Esophagus squamous epithelium (tissue), 5 donors: ENCODE measurements around the gene ADD1. TPM values are rescaled to one million over a fixed set of nuclear protein-coding genes. Genes with fewer than 3 reads are reported as not detected.

ENCODE experiments used
- DNase-seq: peaks from one replicate; lab custom pipeline; 2025; lab: John Stamatoyannopoulos, UW
- H3K27ac ChIP-seq, 4 donors: fragments of 200-600 bp; sonication (generic); one replicate each; pipeline ENCODE4 v1.5.1; 2016 to 2019; ENCODE audit warnings: mild to moderate bottlenecking in 1 of 4
- H3K27me3 ChIP-seq, 4 donors: fragments of 200-600 bp; sonication (generic); 1 replicate in 3 of 4; 2 replicates in 1 of 4; pipeline versions ENCODE4 v1.5.1 to v1.6.0; 2017 to 2021; ENCODE audit warnings: antibody characterized with exemption in 1 of 4
- H3K36me3 ChIP-seq, 3 donors: fragments of 200-600 bp; sonication (generic); one replicate each; pipeline ENCODE4 v1.5.1; 2016 to 2019
- H3K4me1 ChIP-seq, 3 donors: fragments of 200-600 bp; sonication (generic); one replicate each; pipeline ENCODE4 v1.5.1; 2017 to 2019
- H3K4me3 ChIP-seq, 4 donors: fragments of 200-600 bp; sonication (generic); 1 replicate in 3 of 4; 2 replicates in 1 of 4; pipeline ENCODE4 v1.5.1; 2016 to 2019; ENCODE audit warnings: mild to moderate bottlenecking in 2 of 4, moderate library complexity in 1 of 4
- H3K9me3 ChIP-seq, 3 donors: fragments of 200-600 bp; sonication (generic); one replicate each; pipeline ENCODE4 v1.5.1; 2016 to 2019
- CTCF ChIP-seq, 6 experiments: fragments of 450-650 bp in 4 of 6; fragments of 200-600 bp in 2 of 6; sonication (generic) in 2 of 6; IDR thresholded peaks; one replicate each; pipeline ENCODE4 v1.5.1; 2016 to 2019; ENCODE audit warnings: antibody characterized with exemption in 6 of 6, mild to moderate bottlenecking in 4 of 6, moderate library complexity in 4 of 6
- POLR2A ChIP-seq, 4 donors: fragments of 450-650 bp; IDR thresholded peaks; one replicate each; pipeline ENCODE4 v1.6.1; 2017; ENCODE audit warnings: antibody characterized with exemption in 4 of 4, mild to moderate bottlenecking in 4 of 4, moderate library complexity in 3 of 4
- WGBS, 2 donors: methylation state at CpG; one replicate each; pipeline ENCODE4 v1.1.5; 2018; 5-methylcytosine and 5-hydroxymethylcytosine counted together
- intact Hi-C: fragments of 100-400 bp; cut with DNase I; formaldehyde crosslinking; loops from one replicate; pipeline ENCODE4 v1.15.0; 2022
- total RNA-seq, 4 donors: library from RNA; depleted of rRNA; stranded (reverse); fragments of >200 nt; gene quantifications; one replicate each; pipeline ENCODE4 v1.1.0, GENCODE V29; 2016
- donor health status: DM: yes; HTN: yes; CAD: no.

ADD1 gene
- total RNA-seq, 4 donors from 2014 or later, result 81.7 to 144 (median 103) TPM

GRCh38 chr4:2817137-2817536, 26.5 kb upstream of the ADD1 start:
- peak overlapping the region in 1 of 4 donors; percentile 73 for H3K27ac ChIP-seq

GRCh38 chr4:2817701-2818350, 25.8 kb upstream of the ADD1 start:
- Histone ChIP-seq H3K36me3 (peaks cover 1 to 49% (median 6%) of the 10 kb centered on the region in 3 donors), H3K4me3 (peak overlapping the region; percentile 52 to 74 (median 64)), H3K9me3 (no peaks in the 10 kb centered on the region), H3K27me3 (no peaks in the 10 kb centered on the region), H3K4me1 (peaks cover 25 to 65% (median 27%) of the 10 kb centered on the region in 3 donors), H3K27ac (peak overlapping the region; percentile 32 to 73 (median 44))
- intact Hi-C loops, result no loop called here
- TF ChIP-seq POLR2A (IDR thresholded peaks at IDR 0.05) (no peak), CTCF (IDR thresholded peaks at IDR 0.05) (no peak)
- 30% methylated on average over 2 of the region's 65 CpGs; no CpG with 5 or more reads in 1 of the 2 donors for WGBS, 2 donors
- no peak for DNase-seq

More at GRCh38 chr4:2817137-2817536, 26.5 kb upstream of the ADD1 start:
- Histone ChIP-seq H3K4me3 (peak overlapping the region in 2 of 4 donors; percentile 66 to 74), H3K4me1 (peaks cover 29 to 72% (median 30%) of the 10 kb centered on the region in 3 donors), H3K9me3 (no peaks in the 10 kb centered on the region), H3K27me3 (no peaks in the 10 kb centered on the region), H3K36me3 (peaks cover 0 to 42% (median 0%) of the 10 kb centered on the region in 3 donors)
- intact Hi-C loops, result no loop called here
- no peak for DNase-seq
- TF ChIP-seq POLR2A (IDR thresholded peaks at IDR 0.05) (no peak), CTCF (IDR thresholded peaks at IDR 0.05) (no peak)
- 63 to 65% methylated on average over 4 of the region's 4 CpGs for WGBS, 2 donors

- peak overlapping the region; percentile 32 to 73 (median 63) for H3K27ac ChIP-seq
- WGBS, 2 donors, result 5 to 33% methylated on average over 1 to 3 of the region's 54 CpGs
- peak overlapping the region; percentile 52 to 74 (median 64) for H3K4me3 ChIP-seq
- no peak for DNase-seq
- H3K36me3 ChIP-seq, result peaks cover 7 to 55% (median 12%) of the 10 kb centered on the region in 3 donors
- H3K27me3 ChIP-seq, result no peaks in the 10 kb centered on the region
- intact Hi-C loops, result no loop called here
- peaks cover 20 to 58% (median 21%) of the 10 kb centered on the region in 3 donors for H3K4me1 ChIP-seq
- H3K9me3 ChIP-seq, result no peaks in the 10 kb centered on the region
- TF ChIP-seq CTCF (IDR thresholded peaks at IDR 0.05), result no peak
- no peak for TF ChIP-seq POLR2A (IDR thresholded peaks at IDR 0.05)
Observed at GRCh38 chr4:2818351-2818939, 25.2 kb upstream of the ADD1 start.

- H3K27me3 ChIP-seq, result no peaks in the 10 kb centered on the region
- WGBS, 2 donors, result 80 to 88% methylated on average over 4 to 5 of the region's 5 CpGs
- intact Hi-C loops, result no loop called here
- peaks cover 17 to 58% (median 22%) of the 10 kb centered on the region in 3 donors for H3K36me3 ChIP-seq
- peaks cover 19 to 48% (median 20%) of the 10 kb centered on the region in 3 donors for H3K4me1 ChIP-seq
- TF ChIP-seq CTCF (IDR thresholded peaks at IDR 0.05), result no peak
- no peak for TF ChIP-seq POLR2A (IDR thresholded peaks at IDR 0.05)
- H3K4me3 ChIP-seq, result no peak overlapping the region
- no peak for DNase-seq
- peak overlapping the region in 2 of 4 donors; percentile 5 to 70 for H3K27ac ChIP-seq
- no peaks in the 10 kb centered on the region for H3K9me3 ChIP-seq
Observed at GRCh38 chr4:2819244-2820215, 24.1 kb upstream of the ADD1 start.
